ENCODE results near the gene MPRIP.

DNA sequence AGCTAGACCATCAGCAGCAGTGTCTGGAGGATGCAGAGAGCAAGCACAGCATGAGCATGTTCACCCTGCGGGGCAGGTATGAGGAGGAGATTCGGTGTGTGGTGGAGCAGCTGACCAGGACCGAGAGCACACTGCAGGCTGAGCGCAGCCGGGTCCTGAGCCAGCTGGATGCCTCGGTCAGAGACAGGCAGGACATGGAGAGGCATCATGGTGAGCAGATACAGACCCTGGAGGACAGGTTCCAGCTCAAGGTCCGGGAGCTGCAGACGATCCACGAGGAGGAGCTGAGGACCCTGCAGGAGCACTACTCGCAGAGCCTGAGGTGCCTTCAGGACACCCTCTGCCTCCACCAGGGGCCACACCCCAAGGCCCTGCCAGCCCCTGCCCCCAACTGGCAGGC is 125.1 kb downstream of the MPRIP start:
- TF ChIP-seq POLR2A (IDR thresholded peaks at IDR 0.05; ENCODE audit: borderline replicate concordance, extremely low read depth, insufficient read depth, insufficient read length) = no peak
- no peak for TF ChIP-seq CEBPB (IDR thresholded peaks at IDR 0.05; ENCODE audit: low read depth)
- no peak for TF ChIP-seq POLR2AphosphoS5 (IDR thresholded peaks at IDR 0.05; ENCODE audit: low read depth, low read length)
- TF ChIP-seq EZH2 (IDR thresholded peaks at IDR 0.05) = no peak
- TF ChIP-seq EZH2phosphoT487 (IDR thresholded peaks at IDR 0.05; ENCODE audit: borderline replicate concordance) = no peak
- TF ChIP-seq, protein P1, sequence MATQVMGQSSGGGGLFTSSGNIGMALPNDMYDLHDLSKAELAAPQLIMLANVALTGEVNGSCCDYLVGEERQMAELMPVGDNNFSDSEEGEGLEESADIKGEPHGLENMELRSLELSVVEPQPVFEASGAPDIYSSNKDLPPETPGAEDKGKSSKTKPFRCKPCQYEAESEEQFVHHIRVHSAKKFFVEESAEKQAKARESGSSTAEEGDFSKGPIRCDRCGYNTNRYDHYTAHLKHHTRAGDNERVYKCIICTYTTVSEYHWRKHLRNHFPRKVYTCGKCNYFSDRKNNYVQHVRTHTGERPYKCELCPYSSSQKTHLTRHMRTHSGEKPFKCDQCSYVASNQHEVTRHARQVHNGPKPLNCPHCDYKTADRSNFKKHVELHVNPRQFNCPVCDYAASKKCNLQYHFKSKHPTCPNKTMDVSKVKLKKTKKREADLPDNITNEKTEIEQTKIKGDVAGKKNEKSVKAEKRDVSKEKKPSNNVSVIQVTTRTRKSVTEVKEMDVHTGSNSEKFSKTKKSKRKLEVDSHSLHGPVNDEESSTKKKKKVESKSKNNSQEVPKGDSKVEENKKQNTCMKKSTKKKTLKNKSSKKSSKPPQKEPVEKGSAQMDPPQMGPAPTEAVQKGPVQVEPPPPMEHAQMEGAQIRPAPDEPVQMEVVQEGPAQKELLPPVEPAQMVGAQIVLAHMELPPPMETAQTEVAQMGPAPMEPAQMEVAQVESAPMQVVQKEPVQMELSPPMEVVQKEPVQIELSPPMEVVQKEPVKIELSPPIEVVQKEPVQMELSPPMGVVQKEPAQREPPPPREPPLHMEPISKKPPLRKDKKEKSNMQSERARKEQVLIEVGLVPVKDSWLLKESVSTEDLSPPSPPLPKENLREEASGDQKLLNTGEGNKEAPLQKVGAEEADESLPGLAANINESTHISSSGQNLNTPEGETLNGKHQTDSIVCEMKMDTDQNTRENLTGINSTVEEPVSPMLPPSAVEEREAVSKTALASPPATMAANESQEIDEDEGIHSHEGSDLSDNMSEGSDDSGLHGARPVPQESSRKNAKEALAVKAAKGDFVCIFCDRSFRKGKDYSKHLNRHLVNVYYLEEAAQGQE (IDR thresholded peaks at IDR 0.05; ENCODE audit: low read depth) = no peak
- no peak for TF ChIP-seq RAD21 (IDR thresholded peaks at IDR 0.05; ENCODE audit: low read depth)
- TF ChIP-seq SP1 (IDR thresholded peaks at IDR 0.05; ENCODE audit: low read depth) = no peak
- TF ChIP-seq, protein P2, sequence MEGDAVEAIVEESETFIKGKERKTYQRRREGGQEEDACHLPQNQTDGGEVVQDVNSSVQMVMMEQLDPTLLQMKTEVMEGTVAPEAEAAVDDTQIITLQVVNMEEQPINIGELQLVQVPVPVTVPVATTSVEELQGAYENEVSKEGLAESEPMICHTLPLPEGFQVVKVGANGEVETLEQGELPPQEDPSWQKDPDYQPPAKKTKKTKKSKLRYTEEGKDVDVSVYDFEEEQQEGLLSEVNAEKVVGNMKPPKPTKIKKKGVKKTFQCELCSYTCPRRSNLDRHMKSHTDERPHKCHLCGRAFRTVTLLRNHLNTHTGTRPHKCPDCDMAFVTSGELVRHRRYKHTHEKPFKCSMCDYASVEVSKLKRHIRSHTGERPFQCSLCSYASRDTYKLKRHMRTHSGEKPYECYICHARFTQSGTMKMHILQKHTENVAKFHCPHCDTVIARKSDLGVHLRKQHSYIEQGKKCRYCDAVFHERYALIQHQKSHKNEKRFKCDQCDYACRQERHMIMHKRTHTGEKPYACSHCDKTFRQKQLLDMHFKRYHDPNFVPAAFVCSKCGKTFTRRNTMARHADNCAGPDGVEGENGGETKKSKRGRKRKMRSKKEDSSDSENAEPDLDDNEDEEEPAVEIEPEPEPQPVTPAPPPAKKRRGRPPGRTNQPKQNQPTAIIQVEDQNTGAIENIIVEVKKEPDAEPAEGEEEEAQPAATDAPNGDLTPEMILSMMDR (IDR thresholded peaks at IDR 0.05 in 2 of 3, conservative IDR thresholded peaks at IDR 0.05 in 1 of 3; ENCODE audit: borderline replicate concordance in 1 of 3, insufficient read depth in 1 of 3, low read depth in 2 of 3, low read length in 2 of 3) = no peak
- TF ChIP-seq JUND (IDR thresholded peaks at IDR 0.05) = no peak
- no peak for TF ChIP-seq ATF3 (IDR thresholded peaks at IDR 0.05)
- no peak for TF ChIP-seq ZNF274 (IDR thresholded peaks at IDR 0.05; ENCODE audit: low read depth, low read length)
